Activated T-cell treated with anti-CD3 and anti-CD28 coated beads, Interleukin-2, amount 50 U/mL, for 72 hours (primary cell): ENCODE measurements around the gene STK38L. TPM values are rescaled to one million over a fixed set of nuclear protein-coding genes. Genes with fewer than 3 reads are reported as not detected.

ENCODE experiments used
- ATAC-seq, 2 donors: fragments of 150-1000 bp; cut with Tn5 transposase; replicated peaks in 1 of 2; 2 replicates each; pipeline ENCODE4 v1.10.0; 2021; ENCODE audit warnings: moderate library complexity in 2 of 2, mild to moderate bottlenecking in 1 of 2
- DNase-seq, 2 donors: peaks; one replicate each; pipeline ENCODE4 v3.0.0; 2021 to 2022; ENCODE audit warnings: mixed read lengths in 1 of 2
- H3K27ac Mint-ChIP-seq: one replicate; pipeline ENCODE4 v1.8.0; 2022; ENCODE audit warnings: mild to moderate bottlenecking, moderate library complexity, mixed read lengths
- H3K27me3 Mint-ChIP-seq: one replicate; pipeline ENCODE4 v1.8.0; 2022; ENCODE audit warnings: low read depth, mixed read lengths
- H3K36me3 Mint-ChIP-seq, 2 donors: one replicate each; pipeline ENCODE4 v1.8.0; 2022; ENCODE audit warnings: mixed read lengths in 2 of 2, mild to moderate bottlenecking in 1 of 2; ENCODE audit not compliant: insufficient read depth in 2 of 2
- H3K4me1 Mint-ChIP-seq: one replicate; pipeline ENCODE4 v1.8.0; 2022; ENCODE audit warnings: low read depth, mixed read lengths
- H3K4me3 Mint-ChIP-seq, 2 donors: one replicate each; pipeline ENCODE4 v1.8.0; 2022; ENCODE audit warnings: mild to moderate bottlenecking in 2 of 2, mixed read lengths in 2 of 2, moderate library complexity in 2 of 2
- H3K9me3 Mint-ChIP-seq, 2 donors: one replicate each; pipeline ENCODE4 v1.8.0; 2022; ENCODE audit warnings: mixed read lengths in 2 of 2
- total RNA-seq, 2 donors: library from RNA; stranded (reverse); gene quantifications; one replicate each; pipeline ENCODE4 v1.2.3, GENCODE V29; 2022

The STK38L gene
- total RNA-seq, 2 donors from 2014 or later, result 24.8 to 30.6 TPM

DNA sequence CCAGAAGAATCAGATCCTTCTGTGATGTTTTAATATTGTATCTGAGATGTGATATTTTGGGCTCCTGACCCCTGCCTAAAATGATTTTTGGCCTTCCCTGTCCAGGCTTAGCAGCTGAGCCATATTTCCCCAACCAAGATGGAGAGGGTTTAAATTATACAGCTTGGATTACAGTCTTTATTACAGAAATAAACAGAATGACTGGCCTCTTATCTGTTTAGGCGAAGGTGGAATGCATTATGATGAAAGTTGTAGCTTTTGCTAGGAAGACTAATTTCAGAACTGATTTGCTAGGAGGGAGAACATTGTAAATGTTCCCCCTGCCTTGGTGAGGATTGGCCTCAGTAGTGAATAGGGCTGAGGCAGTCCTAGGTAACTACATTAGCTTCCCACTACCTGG is 111.9 kb downstream of the STK38L start:
- Mint-ChIP-seq H3K36me3 (no peaks in the 10 kb centered on the region), H3K9me3 (no peaks in the 10 kb centered on the region), H3K27ac (no peak overlapping the region), H3K4me3 (no peak overlapping the region), H3K4me1 (no peaks in the 10 kb centered on the region), H3K27me3 (peaks cover 6% of the 10 kb centered on the region)
- DNase-seq, result no peak
- ATAC-seq, result no peak

DNA sequence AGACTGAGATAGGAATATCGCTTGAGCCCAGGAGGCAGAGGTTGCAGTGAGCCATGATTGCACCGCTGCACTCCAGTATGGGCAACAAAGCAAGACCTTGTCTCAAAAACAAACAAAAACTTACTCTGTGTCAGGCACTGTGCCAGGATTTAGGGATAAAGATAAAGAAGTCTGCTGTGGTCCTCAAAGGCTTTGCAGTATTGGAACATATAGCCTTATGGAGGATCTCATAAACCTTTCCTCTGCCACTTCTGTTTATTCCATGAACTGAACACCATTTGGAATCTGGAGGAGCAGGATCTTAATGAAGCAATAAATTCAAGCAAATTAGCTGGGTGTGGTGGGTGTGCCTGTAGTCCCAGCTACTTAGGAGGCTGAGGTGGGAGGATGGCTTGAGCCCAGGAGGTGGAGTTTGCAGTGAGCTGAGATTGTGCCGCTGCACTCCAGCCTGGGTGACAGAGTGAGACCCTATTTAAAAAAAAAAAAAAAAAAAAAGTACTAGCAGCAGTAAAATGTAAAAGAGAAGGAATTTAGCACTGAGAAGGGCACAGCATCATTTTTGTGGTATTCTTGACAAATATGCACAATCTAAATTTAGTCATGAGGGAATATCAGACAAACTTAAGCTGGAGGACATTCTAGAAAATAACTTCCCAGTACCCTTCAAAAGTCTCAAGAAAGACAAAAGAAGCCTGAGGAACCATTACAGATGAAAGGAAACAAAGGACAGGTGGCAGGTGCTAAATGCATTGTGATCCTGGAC is 115.7 kb downstream of the STK38L start:
- peaks cover 16% of the 10 kb centered on the region for H3K27me3 Mint-ChIP-seq
- ATAC-seq (no peak), DNase-seq (no peak)
- no peaks in the 10 kb centered on the region for H3K9me3 Mint-ChIP-seq
- H3K36me3 Mint-ChIP-seq, result peaks cover 0 to 2% of the 10 kb centered on the region in 2 donors
- no peaks in the 10 kb centered on the region for H3K4me1 Mint-ChIP-seq
- no peak overlapping the region for H3K4me3 Mint-ChIP-seq
- H3K27ac Mint-ChIP-seq, result no peak overlapping the region

- H3K9me3 Mint-ChIP-seq, result no peaks in the 10 kb centered on the region
- peaks cover 0 to 2% of the 10 kb centered on the region in 2 donors for H3K36me3 Mint-ChIP-seq
- H3K27ac Mint-ChIP-seq, result no peak overlapping the region
Observed at GRCh38 chr12:27361372-27361771, 117.3 kb downstream of the STK38L start.

DNA sequence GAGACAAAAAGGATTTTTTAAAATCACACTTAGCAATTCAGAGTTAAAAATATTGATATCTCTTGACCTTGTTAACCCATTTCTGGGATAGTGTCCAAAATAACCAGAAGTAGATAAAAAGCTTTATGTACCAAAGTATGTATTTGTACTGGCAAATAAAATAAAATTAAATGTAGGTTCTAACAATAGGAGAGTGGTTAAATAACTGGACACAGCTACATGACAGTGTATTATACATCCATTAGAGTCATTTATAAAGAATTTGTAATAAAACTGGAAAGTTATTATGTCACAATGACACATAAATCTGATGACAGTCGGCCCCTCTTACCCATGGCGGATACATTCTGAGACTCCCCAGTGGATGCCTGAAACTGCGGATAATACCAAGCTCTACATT is 122.5 kb downstream of the STK38L start:
- ATAC-seq (no peak), DNase-seq (no peak)
- Mint-ChIP-seq H3K27me3 (peaks cover 16% of the 10 kb centered on the region), H3K27ac (no peak overlapping the region), H3K36me3 (peaks cover 3 to 4% of the 10 kb centered on the region in 2 donors), H3K4me3 (no peak overlapping the region), H3K9me3 (no peaks in the 10 kb centered on the region), H3K4me1 (no peaks in the 10 kb centered on the region)

More at GRCh38 chr12:27361372-27361771, 117.3 kb downstream of the STK38L start:
- Mint-ChIP-seq H3K4me1 (no peaks in the 10 kb centered on the region), H3K27me3 (peaks cover 10% of the 10 kb centered on the region), H3K4me3 (no peak overlapping the region)
- no peak for DNase-seq
- no peak for ATAC-seq

GRCh38 chr12:27367078-27367477 is 123.0 kb downstream of the STK38L start:
- Mint-ChIP-seq H3K36me3 (peaks cover 4 to 5% of the 10 kb centered on the region in 2 donors), H3K27me3 (peaks cover 16% of the 10 kb centered on the region), H3K4me3 (no peak overlapping the region), H3K27ac (no peak overlapping the region), H3K9me3 (no peaks in the 10 kb centered on the region), H3K4me1 (no peaks in the 10 kb centered on the region)
- ATAC-seq (no peak), DNase-seq (no peak)

Other genes with a start within 250 kb of the STK38L start
- gene TM7SF3, start 229.9 kb upstream of the STK38L start, total RNA-seq, result 10 to 100 TPM; 45.4 to 71.0 TPM
- 10 to 100 TPM; 40.9 to 48.9 TPM for gene MED21, start 221.7 kb upstream of the STK38L start, total RNA-seq
- gene C12orf71, start 161.7 kb upstream of the STK38L start, total RNA-seq, result not detected
- gene BMAL2, start 88.5 kb downstream of the STK38L start, total RNA-seq, result 10 to 100 TPM; 16.1 to 17.0 TPM
- under 1 TPM; 0.55 to 0.72 TPM for gene SMCO2, start 202.4 kb downstream of the STK38L start, total RNA-seq